Suprapubic skin (tissue), 4 donors: Measurements from ENCODE around the gene AK4. TPM values are rescaled to one million over a fixed set of nuclear protein-coding genes. Genes with fewer than 3 reads are reported as not detected.

Experiments
- DNase-seq, 2 donors: peaks; one replicate each; pipeline ENCODE4 v3.0.0-alpha.2; 2019; ENCODE audit warnings: low spot score in 2 of 2
- H3K27ac ChIP-seq: fragments of 200-600 bp; sonication (generic); one replicate; pipeline ENCODE4 v1.5.1; 2019
- H3K27me3 ChIP-seq: fragments of 200-600 bp; sonication (generic); one replicate; pipeline ENCODE4 v1.5.1; 2019
- H3K36me3 ChIP-seq: fragments of 200-600 bp; sonication (generic); one replicate; pipeline ENCODE4 v1.5.1; 2019
- H3K4me1 ChIP-seq: fragments of 200-600 bp; sonication (generic); one replicate; pipeline ENCODE4 v1.5.1; 2019
- H3K4me3 ChIP-seq: fragments of 200-600 bp; sonication (generic); one replicate; pipeline ENCODE4 v1.5.1; 2019; ENCODE audit warnings: mild to moderate bottlenecking
- H3K9me3 ChIP-seq: fragments of 200-600 bp; sonication (generic); one replicate; pipeline ENCODE4 v1.5.1; 2019
- EP300 ChIP-seq: sonication (generic); formaldehyde crosslinking; IDR thresholded peaks from one replicate; pipeline ENCODE4 v1.6.1; 2017; ENCODE audit warnings: antibody characterized with exemption
- POLR2A ChIP-seq, 2 donors: fragments of 450-650 bp; IDR thresholded peaks; one replicate each; pipeline ENCODE4 v1.6.1; 2017; ENCODE audit warnings: antibody characterized with exemption in 2 of 2, mild to moderate bottlenecking in 2 of 2, moderate library complexity in 2 of 2
- POLR2AphosphoS5 ChIP-seq, 3 donors: sonication (generic); formaldehyde crosslinking; IDR thresholded peaks; one replicate each; pipeline ENCODE4 v1.6.1; 2017; ENCODE audit warnings: antibody characterized with exemption in 3 of 3
- WGBS: methylation state at CpG from one replicate; pipeline ENCODE4 v1.1.5; 2018; 5-methylcytosine and 5-hydroxymethylcytosine counted together
- total RNA-seq, 4 donors: library from RNA; depleted of rRNA; stranded (reverse); fragments of >200 nt; gene quantifications; one replicate each; pipeline ENCODE4 v1.1.0, GENCODE V29; 2016
- TF ChIP-seq, protein P1 (sequence below), 2 donors: fragments of 200-600 bp in 1 of 2; fragments of 450-650 bp in 1 of 2; sonication (generic) in 1 of 2; IDR thresholded peaks; one replicate each; pipeline ENCODE4 v1.5.1; 2016 to 2019; ENCODE audit warnings: antibody characterized with exemption in 2 of 2, mild to moderate bottlenecking in 1 of 2, moderate library complexity in 1 of 2

The AK4 gene
- total RNA-seq, 4 donors from 2014 or later: 35.7 to 62.5 (median 54.8) TPM

DNA sequence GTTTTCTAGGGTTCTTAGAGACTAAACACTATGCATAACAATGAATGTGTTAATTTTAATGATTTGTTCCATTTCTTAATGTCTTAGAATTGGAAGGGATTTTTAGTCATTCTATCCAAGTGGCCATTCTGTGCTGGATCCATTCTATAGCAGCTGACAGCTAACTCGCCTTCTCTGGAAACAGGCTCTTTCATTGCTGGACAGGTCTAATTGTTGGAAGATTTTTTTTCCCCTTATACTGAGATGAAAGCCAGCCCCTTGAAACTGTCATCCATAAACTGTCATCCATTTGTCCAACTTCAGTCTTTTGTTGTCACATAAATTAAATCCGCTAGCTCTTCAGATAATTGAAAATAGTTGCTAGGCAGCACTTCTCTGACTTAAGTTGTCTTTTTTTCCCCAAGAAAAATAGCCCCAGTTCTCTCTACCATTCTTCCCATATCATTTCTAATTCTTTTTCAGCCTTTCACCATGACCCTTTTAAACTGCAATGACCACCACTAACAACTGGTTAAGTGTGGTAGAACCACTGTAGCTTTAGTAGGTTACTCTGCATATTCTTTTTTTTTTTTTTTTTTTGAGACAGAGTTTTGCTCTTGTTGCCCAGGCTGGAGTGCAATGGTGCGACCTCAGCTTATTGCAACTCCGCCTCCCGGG lies 19.7 kb downstream of the AK4 start:
- TF ChIP-seq POLR2A (IDR thresholded peaks at IDR 0.05) (no peak), EP300 (no peak), POLR2AphosphoS5 (IDR thresholded peaks at IDR 0.05) (no peak)
- TF ChIP-seq, protein P1, sequence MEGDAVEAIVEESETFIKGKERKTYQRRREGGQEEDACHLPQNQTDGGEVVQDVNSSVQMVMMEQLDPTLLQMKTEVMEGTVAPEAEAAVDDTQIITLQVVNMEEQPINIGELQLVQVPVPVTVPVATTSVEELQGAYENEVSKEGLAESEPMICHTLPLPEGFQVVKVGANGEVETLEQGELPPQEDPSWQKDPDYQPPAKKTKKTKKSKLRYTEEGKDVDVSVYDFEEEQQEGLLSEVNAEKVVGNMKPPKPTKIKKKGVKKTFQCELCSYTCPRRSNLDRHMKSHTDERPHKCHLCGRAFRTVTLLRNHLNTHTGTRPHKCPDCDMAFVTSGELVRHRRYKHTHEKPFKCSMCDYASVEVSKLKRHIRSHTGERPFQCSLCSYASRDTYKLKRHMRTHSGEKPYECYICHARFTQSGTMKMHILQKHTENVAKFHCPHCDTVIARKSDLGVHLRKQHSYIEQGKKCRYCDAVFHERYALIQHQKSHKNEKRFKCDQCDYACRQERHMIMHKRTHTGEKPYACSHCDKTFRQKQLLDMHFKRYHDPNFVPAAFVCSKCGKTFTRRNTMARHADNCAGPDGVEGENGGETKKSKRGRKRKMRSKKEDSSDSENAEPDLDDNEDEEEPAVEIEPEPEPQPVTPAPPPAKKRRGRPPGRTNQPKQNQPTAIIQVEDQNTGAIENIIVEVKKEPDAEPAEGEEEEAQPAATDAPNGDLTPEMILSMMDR (IDR thresholded peaks at IDR 0.05): no peak
- peaks cover 41% of the 10 kb centered on the region for H3K4me1 ChIP-seq

DNA sequence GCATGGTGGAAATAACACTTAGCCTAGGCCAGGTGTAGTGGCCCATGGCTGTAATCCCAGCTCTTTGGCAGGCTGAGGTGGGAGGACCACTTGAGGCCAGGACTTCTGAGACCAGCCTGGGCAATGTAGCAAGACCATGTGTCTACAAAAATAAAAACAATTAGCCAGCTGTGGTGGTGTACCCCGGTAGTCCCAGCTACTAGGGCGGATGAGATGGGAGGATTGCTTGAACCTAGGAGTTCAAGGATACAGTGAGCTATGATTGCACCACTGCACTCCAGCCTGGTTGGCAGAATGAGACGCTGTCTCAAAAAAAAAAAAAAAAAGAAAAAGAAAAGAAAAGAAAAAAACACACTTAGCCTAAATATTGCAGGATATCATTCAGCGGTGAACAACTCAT lies 20.9 kb downstream of the AK4 start:
- no peak for DNase-seq
- H3K27ac ChIP-seq: no peak overlapping the region
- WGBS: 69% methylated on average over 4 of the region's 4 CpGs

More for the DNA sequence above, 19.7 kb downstream of the AK4 start:
- Histone ChIP-seq H3K9me3 (no peaks in the 10 kb centered on the region), H3K36me3 (no peaks in the 10 kb centered on the region), H3K4me3 (no peak overlapping the region), H3K27ac (no peak overlapping the region), H3K27me3 (no peaks in the 10 kb centered on the region)
- 94% methylated on average over 5 of the region's 5 CpGs for WGBS
- DNase-seq: no peak

DNA sequence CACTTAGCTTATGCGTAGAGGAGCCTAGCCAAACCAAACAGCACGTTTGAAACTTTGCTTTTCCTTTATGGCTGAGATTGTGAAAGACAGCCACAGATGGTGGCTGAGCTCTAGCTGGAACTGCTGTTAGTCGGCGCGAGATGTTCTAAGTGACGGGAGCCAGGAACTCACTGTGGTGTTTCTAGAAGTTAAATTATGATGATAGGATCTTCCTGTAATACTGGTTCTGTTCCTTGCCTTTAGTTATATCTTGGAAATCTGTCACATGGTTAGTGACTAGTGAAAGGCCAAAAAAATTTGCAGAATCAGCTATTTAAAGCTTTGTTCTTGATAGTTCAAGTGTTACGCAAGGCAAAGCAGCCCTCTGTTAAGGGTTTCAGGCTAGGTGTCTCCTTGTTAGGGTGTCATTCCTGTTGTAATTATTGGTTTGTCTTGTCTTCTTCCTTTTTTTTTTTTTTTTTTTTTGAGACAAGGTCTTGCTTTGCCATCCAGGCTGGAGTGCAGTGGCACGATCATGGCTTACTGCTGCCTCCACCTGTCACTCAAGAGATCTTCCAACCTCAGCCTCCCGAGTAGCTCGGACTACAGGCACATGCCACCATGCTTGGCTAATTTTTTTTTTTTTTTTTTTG lies 22.6 kb downstream of the AK4 start:
- Histone ChIP-seq H3K27ac (peak overlapping the region; percentile 82), H3K9me3 (no peaks in the 10 kb centered on the region), H3K4me1 (peaks cover 39% of the 10 kb centered on the region), H3K4me3 (no peak overlapping the region), H3K27me3 (no peaks in the 10 kb centered on the region), H3K36me3 (no peaks in the 10 kb centered on the region)
- DNase-seq: no peak
- WGBS: 22% methylated on average over 10 of the region's 10 CpGs
- TF ChIP-seq POLR2A (IDR thresholded peaks at IDR 0.05) (no peak), POLR2AphosphoS5 (IDR thresholded peaks at IDR 0.05) (peak in 2 of 3 donors; percentile 70 to 72)

More for the DNA sequence above, 20.9 kb downstream of the AK4 start:
- Histone ChIP-seq H3K9me3 (no peaks in the 10 kb centered on the region), H3K4me1 (peaks cover 35% of the 10 kb centered on the region), H3K4me3 (no peak overlapping the region), H3K36me3 (no peaks in the 10 kb centered on the region), H3K27me3 (no peaks in the 10 kb centered on the region)
- TF ChIP-seq POLR2AphosphoS5 (IDR thresholded peaks at IDR 0.05) (no peak), POLR2A (IDR thresholded peaks at IDR 0.05) (no peak), EP300 (no peak)
- TF ChIP-seq, protein P1 (IDR thresholded peaks at IDR 0.05): no peak

DNA sequence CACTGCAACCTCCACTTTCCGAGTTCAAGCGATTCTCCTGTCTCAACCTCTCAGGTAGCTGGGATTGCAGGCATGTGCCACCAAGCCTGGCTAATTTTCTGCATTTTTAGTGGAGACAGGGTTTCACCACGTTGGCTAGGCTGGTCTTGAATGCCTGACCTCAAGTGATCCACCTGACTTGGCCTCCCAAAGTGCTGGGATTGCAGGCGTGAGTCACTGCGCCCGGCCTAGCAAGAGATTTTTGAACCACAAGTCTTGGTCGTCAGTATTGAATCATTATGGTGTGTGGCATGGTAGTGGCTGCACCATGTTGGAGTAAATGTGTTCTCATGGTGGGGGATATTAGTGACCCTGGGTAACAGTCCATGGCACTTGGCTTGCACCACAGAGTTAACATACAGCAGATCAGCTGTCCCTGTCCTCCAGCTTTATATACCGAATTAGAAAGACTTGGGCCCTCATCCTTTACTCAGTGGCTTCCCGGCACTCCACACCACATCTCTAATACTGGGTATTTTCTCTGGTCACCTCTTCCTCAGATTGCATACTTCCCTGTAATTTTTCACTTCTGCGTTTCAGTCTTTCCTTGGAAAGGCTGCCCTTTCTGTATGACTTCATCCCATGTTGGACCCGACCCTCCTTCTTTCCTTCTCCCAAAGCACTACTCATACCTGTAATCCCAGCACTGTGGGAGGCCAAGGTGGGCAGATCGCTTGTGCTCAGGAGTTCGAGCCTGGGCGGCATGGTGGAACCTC lies 25.1 kb downstream of the AK4 start:
- no peak overlapping the region for H3K27ac ChIP-seq
- no peak for DNase-seq
- H3K36me3 ChIP-seq: no peaks in the 10 kb centered on the region
- no peak overlapping the region for H3K4me3 ChIP-seq
- H3K4me1 ChIP-seq: peaks cover 57% of the 10 kb centered on the region
- H3K27me3 ChIP-seq: no peaks in the 10 kb centered on the region
- 90% methylated on average over 10 of the region's 14 CpGs for WGBS
- H3K9me3 ChIP-seq: no peaks in the 10 kb centered on the region
- TF ChIP-seq, protein P1 (IDR thresholded peaks at IDR 0.05): no peak
- TF ChIP-seq EP300 (no peak), POLR2A (IDR thresholded peaks at IDR 0.05) (no peak)

DNA sequence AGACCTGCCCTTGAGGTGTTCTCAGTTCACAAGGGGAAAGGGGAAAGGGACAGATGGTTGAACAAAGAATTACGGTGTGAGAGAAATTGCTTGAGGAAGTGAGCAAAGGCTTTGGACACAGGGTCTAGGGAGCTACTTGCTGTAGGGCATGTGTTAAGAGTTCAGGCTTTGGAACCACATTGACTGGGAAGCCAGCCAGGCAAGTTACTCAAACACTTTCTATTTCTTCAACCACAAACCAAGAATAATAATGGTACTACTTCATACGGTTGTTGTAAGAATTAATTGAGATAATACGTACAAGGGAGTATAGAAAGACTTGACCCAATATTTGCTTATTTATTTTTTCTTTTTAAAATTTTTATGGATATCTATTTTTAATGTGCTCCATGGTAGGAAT lies 26.6 kb downstream of the AK4 start:
- no peaks in the 10 kb centered on the region for H3K27me3 ChIP-seq
- WGBS: 15% methylated on average over 3 of the region's 3 CpGs
- TF ChIP-seq, protein P1 (IDR thresholded peaks at IDR 0.05): no peak
- TF ChIP-seq EP300 (no peak), POLR2AphosphoS5 (IDR thresholded peaks at IDR 0.05) (peak in 1 of 3 donors; percentile 30), POLR2A (IDR thresholded peaks at IDR 0.05) (no peak)
- H3K4me1 ChIP-seq: peaks cover 58% of the 10 kb centered on the region
- H3K4me3 ChIP-seq: no peak overlapping the region
- H3K36me3 ChIP-seq: no peaks in the 10 kb centered on the region
- no peak overlapping the region for H3K27ac ChIP-seq
- H3K9me3 ChIP-seq: no peaks in the 10 kb centered on the region
- peak; percentile 75 to 81 for DNase-seq
